Endothelial cell of umbilical vein (primary cell): Measurements from ENCODE around the gene COQ4. TPM values are rescaled to one million over a fixed set of nuclear protein-coding genes. Genes with fewer than 3 reads are reported as not detected.

ENCODE experiments used
- BruUV-seq: library from RNA; stranded (reverse); fragments of 400-500 nt; replicated peaks from 2 replicates; lab custom pipeline; 2021; lab: Mats Ljungman, UMichigan
- CTCF ChIA-PET: fragments of 300-600, 350-600 bp; sonication (Branson Sonifier 250); formaldehyde crosslinking; loops from one replicate; lab custom pipeline; 2021; ENCODE audit warnings: antibody characterized with exemption, inconsistent platforms; lab: Charles Lee
- POLR2A ChIA-PET: fragments of 300-600, 350-600 bp; sonication (Branson Sonifier 250); formaldehyde crosslinking; loops from one replicate; lab custom pipeline; 2021; ENCODE audit warnings: antibody characterized with exemption, inconsistent platforms; lab: Charles Lee
- DNase-seq: peaks from one replicate; pipeline ENCODE4 v3.0.0-alpha.2; 2011; ENCODE audit warnings: low read depth, low spot score
- FAIRE-seq: peaks from 2 replicates; lab custom pipeline; 2011; peaks lifted over from hg19 to GRCh38; lab: Jason Lieb, UNC
- H2AFZ ChIP-seq: 2 replicates; pipeline ENCODE4 v1.6.0; 2012; ENCODE audit warnings: low read depth, low read length, control low read depth, inconsistent platforms
- H3K27ac ChIP-seq: 2 replicates; pipeline ENCODE4 v1.5.1; 2011; ENCODE audit warnings: low read depth, mild to moderate bottlenecking, control low read depth, low read length, moderate library complexity; ENCODE audit not compliant: insufficient read depth
- H3K27me3 ChIP-seq, 2 experiments: 2 replicates each; pipeline versions ENCODE4 v1.6.0 to v1.6.1; 2011; ENCODE audit warnings: low read length in 2 of 2, mixed read lengths in 1 of 2; ENCODE audit not compliant: control insufficient read depth in 2 of 2, insufficient read depth in 2 of 2
- H3K36me3 ChIP-seq, 2 experiments: 2 replicates in 1 of 2; 3 replicates in 1 of 2; pipeline ENCODE4 v1.5.1; 2011; ENCODE audit warnings: low read length in 2 of 2, mild to moderate bottlenecking in 1 of 2, moderate library complexity in 1 of 2; ENCODE audit not compliant: control insufficient read depth in 2 of 2, insufficient read depth in 2 of 2; ENCODE audit errors: extremely low read depth in 1 of 2
- H3K4me1 ChIP-seq: 3 replicates; pipeline ENCODE4 v1.5.1; 2011; ENCODE audit warnings: mild to moderate bottlenecking, low read length; ENCODE audit not compliant: control insufficient read depth, insufficient read depth; ENCODE audit errors: extremely low read depth
- H3K4me2 ChIP-seq: 2 replicates; pipeline ENCODE4 v1.6.1; 2011; ENCODE audit warnings: low read length, control low read depth, mixed read lengths; ENCODE audit not compliant: insufficient read depth
- H3K4me3 ChIP-seq, 3 experiments: fragments of 200-600 bp in 1 of 3; sonication (generic), shearing (Covaris generic) in 1 of 3; replicated peaks in 1 of 3; 2 replicates each; pipeline ENCODE4 v1.5.1; 2011 to 2016; ENCODE audit warnings: control low read depth in 3 of 3, low read length in 3 of 3, mild to moderate bottlenecking in 2 of 3, inconsistent platforms in 1 of 3, low read depth in 1 of 3, moderate library complexity in 1 of 3; ENCODE audit not compliant: insufficient read depth in 1 of 3
- H3K79me2 ChIP-seq: 2 replicates; pipeline ENCODE4 v1.6.0; 2012; ENCODE audit warnings: low read length, inconsistent platforms; ENCODE audit not compliant: control insufficient read depth, insufficient read depth
- H3K9ac ChIP-seq: replicated peaks from 2 replicates; pipeline ENCODE3; 2011; ENCODE audit warnings: low read length, control low read depth; ENCODE audit not compliant: insufficient read depth; ENCODE audit errors: extremely low read depth
- H3K9me1 ChIP-seq: replicated peaks from 3 replicates; pipeline ENCODE4 v1.6.0; 2011; ENCODE audit warnings: mild to moderate bottlenecking, low read length; ENCODE audit not compliant: control insufficient read depth, insufficient read depth; ENCODE audit errors: extremely low read depth
- H3K9me3 ChIP-seq: replicated peaks from 2 replicates; pipeline ENCODE4 v1.5.1; 2012; ENCODE audit warnings: low read length, inconsistent platforms; ENCODE audit not compliant: control insufficient read depth, insufficient read depth
- H4K20me1 ChIP-seq: replicated peaks from 2 replicates; pipeline ENCODE3; 2011; ENCODE audit warnings: mild to moderate bottlenecking, low read length; ENCODE audit not compliant: control insufficient read depth, insufficient read depth; ENCODE audit errors: extremely low read depth
- CTCF ChIP-seq, 2 donors: IDR thresholded peaks; 1 replicate in 1 of 2; 2 replicates in 1 of 2; pipeline ENCODE4 v1.5.1; 2011; ENCODE audit warnings: low read length in 2 of 2, mild to moderate bottlenecking in 2 of 2, moderate library complexity in 2 of 2, control low read depth in 1 of 2, inconsistent platforms in 1 of 2, low read depth in 1 of 2; ENCODE audit not compliant: insufficient read depth in 1 of 2; ENCODE audit errors: extremely low read depth in 1 of 2
- EZH2 ChIP-seq: IDR thresholded peaks from 2 replicates; pipeline ENCODE4 v1.6.1; 2012; ENCODE audit warnings: borderline replicate concordance, low read depth, mild to moderate bottlenecking, moderate library complexity, low read length, inconsistent platforms; ENCODE audit not compliant: severe bottlenecking
- FOS ChIP-seq: IDR thresholded peaks from 2 replicates; pipeline ENCODE4 v1.6.1; 2011; ENCODE audit warnings: mild to moderate bottlenecking, low read length, moderate library complexity, borderline replicate concordance; ENCODE audit not compliant: insufficient read depth
- GATA2 ChIP-seq: IDR thresholded peaks from 2 replicates; pipeline ENCODE4 v1.7.0; 2011; ENCODE audit warnings: low read depth, mild to moderate bottlenecking, moderate library complexity, mixed read lengths, low read length; ENCODE audit not compliant: insufficient read length, insufficient read depth
- JUN ChIP-seq: IDR thresholded peaks from 2 replicates; pipeline ENCODE4 v1.6.1; 2011; ENCODE audit warnings: borderline replicate concordance, low read depth; ENCODE audit not compliant: insufficient read length, insufficient read depth
- MAX ChIP-seq: IDR thresholded peaks from 2 replicates; pipeline ENCODE4 v1.6.1; 2011; ENCODE audit not compliant: insufficient read depth, insufficient read length
- MYC ChIP-seq: IDR thresholded peaks from one replicate; pipeline ENCODE4 v1.6.1; 2011; ENCODE audit warnings: mild to moderate bottlenecking, low read depth, low read length
- POLR2A ChIP-seq: IDR thresholded peaks from 2 replicates; pipeline ENCODE4 v1.6.1; 2012; ENCODE audit warnings: low read depth, mild to moderate bottlenecking, control low read depth, low read length
- POLR2AphosphoS5 ChIP-seq: IDR thresholded peaks from 2 replicates; pipeline ENCODE4 v1.6.1; 2012; ENCODE audit warnings: low read depth, mild to moderate bottlenecking, control low read depth, low read length, moderate library complexity; ENCODE audit not compliant: insufficient read depth
- dilution Hi-C: fragments of 300-500 bp; cut with MboI; formaldehyde crosslinking; loops from one replicate; pipeline ENCODE4 v1.15.0; 2019; ENCODE audit warnings: low sequenced_read_pairs; ENCODE audit not compliant: extremely low pct_ligation_motif_present
- intact Hi-C: fragments of 100-400 bp; cut with micrococcal nuclease; formaldehyde crosslinking; loops from one replicate; pipeline ENCODE4 v1.10.0; 2022
- polyA plus RNA-seq, 4 experiments: library from polyadenylated mRNA; depleted of rRNA in 3 of 4; stranded (reverse) in 3 of 4; unstranded in 1 of 4; fragments of >200 nt; gene quantifications; 2 replicates each; pipeline versions ENCODE4 v1.2.1 to v1.2.3, GENCODE V29; 2011 to 2012; ENCODE audit warnings: missing spikeins in 1 of 4
- total RNA-seq: library from RNA; stranded (reverse); gene quantifications from 2 replicates; pipeline ENCODE4 v1.2.3, GENCODE V29; 2021

Gene COQ4
- total and polyA plus RNA-seq, 2 donors (not counting 3 experiments of a cell fraction or from before 2014, with no cell fraction given): 44.4 to 78.1 TPM

- Histone ChIP-seq H3K9ac (no peak overlapping the region), H3K27me3 (no peaks in the 10 kb centered on the region), H3K36me3 (peaks cover 0 to 2% of the 10 kb centered on the region in 2 experiments), H3K4me2 (no peak overlapping the region), H3K9me3 (no peaks in the 10 kb centered on the region), H3K4me1 (peaks cover 17% of the 10 kb centered on the region), H3K4me3 (no peak overlapping the region), H3K79me2 (no peaks in the 10 kb centered on the region), H2AFZ (no peak overlapping the region), H4K20me1 (no peaks in the 10 kb centered on the region), H3K9me1 (no peaks in the 10 kb centered on the region), H3K27ac (no peak overlapping the region)
- ChIA-PET CTCF (interaction anchor here (0.7 to 4.5 kb wide), 29 partner anchors 9 to 273 kb away, joined by 3 to 108 read pairs (median 5); partner anchors contain the start of genes CERCAM and URM1), POLR2A (interaction anchor here (1.2 kb wide), 1 partner anchor 8 kb away, joined by 8 read pairs; the partner anchor contains the start of gene URM1)
- dilution Hi-C loops (no loop called here), intact Hi-C loops (loop anchor here (1.0 to 5.0 kb wide), 5 partner anchors 21 to 190 kb away; partner anchors contain the start of genes CERCAM and SPTAN1)
- TF ChIP-seq FOS: no peak
- TF ChIP-seq POLR2A: no peak
- TF ChIP-seq EZH2: no peak
- TF ChIP-seq CTCF (IDR thresholded peaks at IDR 0.05; ENCODE audit: extremely low read depth in 1 of 2, insufficient read depth in 1 of 2, low read depth in 1 of 2, low read length in 2 of 2): no peak
- TF ChIP-seq JUN: no peak
- no peak for TF ChIP-seq MYC
- TF ChIP-seq GATA2: no peak
- TF ChIP-seq POLR2AphosphoS5: no peak
- TF ChIP-seq MAX: no peak
- no peak for FAIRE-seq
- no peak for DNase-seq
- no TSS peak for BruUV-seq
Measured at GRCh38 chr9:128362774-128363173, 40.1 kb downstream of the COQ4 start.
